ENCODE results near the gene ARL15.

The ARL15 gene

DNA sequence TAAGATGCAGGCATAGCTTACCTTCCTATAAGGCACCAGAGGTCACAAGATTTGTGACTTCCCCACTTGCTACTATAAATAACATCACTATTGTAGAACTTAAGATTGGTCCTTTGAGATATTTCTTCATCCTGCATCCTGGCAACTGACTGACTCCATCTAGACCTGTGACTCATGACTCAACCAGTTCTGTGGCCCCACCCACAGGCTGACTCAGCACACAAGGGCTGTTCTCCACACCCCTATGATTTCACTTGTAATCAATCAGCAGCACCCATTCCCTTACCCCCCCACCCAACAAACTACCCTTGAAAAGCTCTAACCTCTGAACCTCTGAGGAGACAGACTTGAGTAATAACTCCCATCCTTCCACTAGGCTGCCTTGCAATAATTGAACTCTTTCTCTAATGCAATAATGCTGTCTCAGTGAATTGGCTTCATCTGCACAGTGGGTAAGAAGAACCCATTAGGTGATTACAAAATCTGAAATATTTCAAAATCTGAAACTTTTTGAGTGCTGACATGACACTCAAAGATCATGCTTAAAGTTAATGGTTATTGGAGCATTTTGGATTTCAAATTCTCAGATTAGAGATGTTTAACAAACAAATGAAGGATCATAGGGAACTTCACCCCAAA, 296.7 kb downstream of the ARL15 start:
- no peak overlapping the region for H3K4me3 ChIP-seq (ENCODE audit: low read depth, low read length)
- H2AFZ ChIP-seq, result no peak overlapping the region
- no peaks in the 10 kb centered on the region for H3K79me2 ChIP-seq

DNA sequence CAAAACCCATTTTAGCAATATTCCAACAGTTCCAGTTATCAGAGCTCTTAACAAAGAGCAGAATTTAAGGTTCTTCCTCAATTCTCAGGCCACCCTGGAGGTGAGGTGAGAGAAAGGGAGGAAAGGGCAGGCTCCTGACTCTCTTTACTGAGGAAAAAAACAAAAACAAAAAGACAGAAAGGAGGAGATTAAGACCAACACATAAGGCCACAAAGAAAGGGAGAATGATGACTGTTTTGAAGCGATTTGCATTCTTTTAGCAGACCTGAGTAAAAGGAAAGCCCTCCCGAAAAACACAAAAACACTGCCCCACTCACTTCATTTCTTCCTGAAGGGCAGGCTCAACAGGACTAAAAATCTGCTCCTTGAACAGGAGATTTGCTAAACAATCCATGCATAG, 300.5 kb downstream of the ARL15 start:
- H3K27ac ChIP-seq, result no peak overlapping the region
- H3K4me3 ChIP-seq (ENCODE audit: low read depth, low read length), result no peak overlapping the region
- H3K27me3 ChIP-seq (ENCODE audit: control insufficient read depth, insufficient read depth, low read length), result no peaks in the 10 kb centered on the region
- H3K79me2 ChIP-seq, result no peaks in the 10 kb centered on the region
- H2AFZ ChIP-seq, result no peak overlapping the region
- H3K9me3 ChIP-seq (ENCODE audit: control insufficient read depth, low read length), result no peaks in the 10 kb centered on the region
- no peaks in the 10 kb centered on the region for H3K4me1 ChIP-seq
- no peaks in the 10 kb centered on the region for H3K36me3 ChIP-seq (ENCODE audit: control insufficient read depth, insufficient read depth, low read length)
- TF ChIP-seq, protein P1, sequence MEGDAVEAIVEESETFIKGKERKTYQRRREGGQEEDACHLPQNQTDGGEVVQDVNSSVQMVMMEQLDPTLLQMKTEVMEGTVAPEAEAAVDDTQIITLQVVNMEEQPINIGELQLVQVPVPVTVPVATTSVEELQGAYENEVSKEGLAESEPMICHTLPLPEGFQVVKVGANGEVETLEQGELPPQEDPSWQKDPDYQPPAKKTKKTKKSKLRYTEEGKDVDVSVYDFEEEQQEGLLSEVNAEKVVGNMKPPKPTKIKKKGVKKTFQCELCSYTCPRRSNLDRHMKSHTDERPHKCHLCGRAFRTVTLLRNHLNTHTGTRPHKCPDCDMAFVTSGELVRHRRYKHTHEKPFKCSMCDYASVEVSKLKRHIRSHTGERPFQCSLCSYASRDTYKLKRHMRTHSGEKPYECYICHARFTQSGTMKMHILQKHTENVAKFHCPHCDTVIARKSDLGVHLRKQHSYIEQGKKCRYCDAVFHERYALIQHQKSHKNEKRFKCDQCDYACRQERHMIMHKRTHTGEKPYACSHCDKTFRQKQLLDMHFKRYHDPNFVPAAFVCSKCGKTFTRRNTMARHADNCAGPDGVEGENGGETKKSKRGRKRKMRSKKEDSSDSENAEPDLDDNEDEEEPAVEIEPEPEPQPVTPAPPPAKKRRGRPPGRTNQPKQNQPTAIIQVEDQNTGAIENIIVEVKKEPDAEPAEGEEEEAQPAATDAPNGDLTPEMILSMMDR (IDR thresholded peaks at IDR 0.05), result no peak
- no peak overlapping the region for H3K4me2 ChIP-seq (ENCODE audit: low read length)
- no peak overlapping the region for H3K9ac ChIP-seq

More for the DNA sequence above, 296.7 kb downstream of the ARL15 start:
- Histone ChIP-seq H3K36me3 (ENCODE audit: control insufficient read depth, insufficient read depth, low read length) (no peaks in the 10 kb centered on the region), H3K27me3 (ENCODE audit: control insufficient read depth, insufficient read depth, low read length) (no peaks in the 10 kb centered on the region), H3K9me3 (ENCODE audit: control insufficient read depth, low read length) (no peaks in the 10 kb centered on the region), H3K4me1 (no peaks in the 10 kb centered on the region), H3K9ac (no peak overlapping the region), H3K4me2 (ENCODE audit: low read length) (no peak overlapping the region), H3K27ac (no peak overlapping the region)
- TF ChIP-seq, protein P1 (IDR thresholded peaks at IDR 0.05), result no peak

GRCh38 chr5:54009357-54009756, 301.0 kb downstream of the ARL15 start:
- no peak overlapping the region for H3K9ac ChIP-seq
- H3K4me1 ChIP-seq, result no peaks in the 10 kb centered on the region

DNA sequence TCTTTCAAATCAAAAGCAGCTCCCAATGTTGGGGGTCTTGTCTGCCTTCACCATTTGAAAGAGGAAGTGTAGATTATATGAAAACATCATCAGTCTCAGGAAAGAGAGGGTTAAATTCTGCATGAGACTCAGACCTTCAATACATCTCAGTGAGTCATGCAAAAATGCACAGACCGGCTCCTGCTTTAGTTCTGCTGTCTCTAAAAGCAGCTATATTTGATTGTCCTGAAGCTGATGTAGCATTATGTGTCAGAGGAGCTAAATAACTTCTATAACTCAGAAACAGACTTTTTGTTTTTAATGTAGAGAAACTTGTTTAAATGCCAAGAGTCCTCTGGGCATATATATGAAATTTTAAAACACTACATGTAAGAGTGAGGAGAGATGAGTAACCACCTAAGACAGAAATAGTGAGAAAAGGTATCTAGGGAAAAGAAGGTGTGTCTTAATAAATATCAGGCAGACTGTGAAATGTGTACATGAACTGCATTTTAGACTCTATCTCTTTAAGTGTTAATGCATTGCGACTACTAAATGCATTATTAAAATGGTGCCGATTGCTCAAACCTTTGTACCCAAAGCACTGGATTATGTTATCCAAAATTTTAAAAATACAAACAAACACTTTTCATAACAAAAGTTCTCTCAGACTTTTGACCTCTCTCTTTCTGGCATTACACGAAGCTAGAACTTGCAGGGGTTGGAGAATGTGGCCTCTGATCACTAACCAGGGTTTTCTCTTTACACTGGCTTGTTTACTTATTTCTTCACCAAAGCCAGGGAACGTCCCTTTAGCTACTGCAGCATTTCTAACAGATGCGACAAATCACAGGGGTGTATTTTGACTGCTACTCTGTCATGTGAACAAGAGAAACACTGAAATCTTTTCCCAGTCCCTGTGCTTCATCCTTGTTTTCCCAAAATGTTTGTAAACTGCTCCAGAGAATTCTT, 302.3 kb downstream of the ARL15 start:
- H3K4me2 ChIP-seq (ENCODE audit: low read length), result no peak overlapping the region
- no peaks in the 10 kb centered on the region for H3K27me3 ChIP-seq (ENCODE audit: control insufficient read depth, insufficient read depth, low read length)
- no peak overlapping the region for H3K4me3 ChIP-seq (ENCODE audit: low read depth, low read length)
- no peak overlapping the region for H2AFZ ChIP-seq
- H3K9ac ChIP-seq, result no peak overlapping the region
- H3K36me3 ChIP-seq (ENCODE audit: control insufficient read depth, insufficient read depth, low read length), result no peaks in the 10 kb centered on the region
- no peak overlapping the region for H3K27ac ChIP-seq
- TF ChIP-seq, protein P1 (IDR thresholded peaks at IDR 0.05), result no peak
- H3K79me2 ChIP-seq, result no peaks in the 10 kb centered on the region
- no peaks in the 10 kb centered on the region for H3K9me3 ChIP-seq (ENCODE audit: control insufficient read depth, low read length)
- H3K4me1 ChIP-seq, result no peaks in the 10 kb centered on the region

More at GRCh38 chr5:54009357-54009756, 301.0 kb downstream of the ARL15 start:
- H3K9me3 ChIP-seq (ENCODE audit: control insufficient read depth, low read length), result no peaks in the 10 kb centered on the region
- TF ChIP-seq, protein P1 (IDR thresholded peaks at IDR 0.05), result no peak
- H2AFZ ChIP-seq, result no peak overlapping the region
- H3K4me3 ChIP-seq (ENCODE audit: low read depth, low read length), result no peak overlapping the region
- H3K27me3 ChIP-seq (ENCODE audit: control insufficient read depth, insufficient read depth, low read length), result no peaks in the 10 kb centered on the region
- no peaks in the 10 kb centered on the region for H3K36me3 ChIP-seq (ENCODE audit: control insufficient read depth, insufficient read depth, low read length)
- no peak overlapping the region for H3K27ac ChIP-seq
- no peak overlapping the region for H3K4me2 ChIP-seq (ENCODE audit: low read length)
- H3K79me2 ChIP-seq, result no peaks in the 10 kb centered on the region

Data from parathyroid adenoma (tissue), 2 donors.